Fibroblast of pulmonary artery (primary cell): ENCODE data around the gene WLS.

Experiments used
- DNase-seq: peaks from one replicate; pipeline ENCODE4 v3.0.0-alpha.2; 2010; ENCODE audit warnings: low read depth
- H3K4me3 ChIP-seq: replicated peaks from 2 replicates; pipeline ENCODE4 v1.5.1; 2011; ENCODE audit warnings: low read depth, mild to moderate bottlenecking, control low read depth, low read length, moderate library complexity
- TF ChIP-seq, protein P1 (sequence below): IDR thresholded peaks from 2 replicates; pipeline ENCODE4 v1.5.1; 2011; ENCODE audit warnings: mild to moderate bottlenecking, control low read depth, low read length, inconsistent platforms; ENCODE audit errors: missing control alignments

The WLS gene

DNA sequence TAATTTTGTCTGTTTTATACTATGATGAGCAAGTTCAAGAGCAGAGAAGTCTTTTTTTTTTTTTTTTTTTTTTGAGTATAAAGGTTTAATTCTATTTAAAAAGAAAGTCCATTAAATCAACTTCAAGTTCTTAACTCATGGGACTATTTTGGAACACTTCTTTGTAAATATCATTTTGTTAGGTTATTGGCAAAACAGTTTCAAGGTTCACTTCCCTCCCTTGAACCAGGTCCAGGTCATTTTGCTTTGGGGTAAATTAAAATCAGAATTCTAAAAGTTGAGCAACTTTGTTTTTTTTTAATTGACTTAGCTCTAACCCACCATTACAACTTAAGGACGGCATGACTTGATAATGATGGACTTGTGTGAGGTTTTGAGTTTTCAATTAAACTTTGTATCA, 72.3 kb downstream of the WLS start:
- DNase-seq: no peak
- no peak overlapping the region for H3K4me3 ChIP-seq
- TF ChIP-seq, protein P1, sequence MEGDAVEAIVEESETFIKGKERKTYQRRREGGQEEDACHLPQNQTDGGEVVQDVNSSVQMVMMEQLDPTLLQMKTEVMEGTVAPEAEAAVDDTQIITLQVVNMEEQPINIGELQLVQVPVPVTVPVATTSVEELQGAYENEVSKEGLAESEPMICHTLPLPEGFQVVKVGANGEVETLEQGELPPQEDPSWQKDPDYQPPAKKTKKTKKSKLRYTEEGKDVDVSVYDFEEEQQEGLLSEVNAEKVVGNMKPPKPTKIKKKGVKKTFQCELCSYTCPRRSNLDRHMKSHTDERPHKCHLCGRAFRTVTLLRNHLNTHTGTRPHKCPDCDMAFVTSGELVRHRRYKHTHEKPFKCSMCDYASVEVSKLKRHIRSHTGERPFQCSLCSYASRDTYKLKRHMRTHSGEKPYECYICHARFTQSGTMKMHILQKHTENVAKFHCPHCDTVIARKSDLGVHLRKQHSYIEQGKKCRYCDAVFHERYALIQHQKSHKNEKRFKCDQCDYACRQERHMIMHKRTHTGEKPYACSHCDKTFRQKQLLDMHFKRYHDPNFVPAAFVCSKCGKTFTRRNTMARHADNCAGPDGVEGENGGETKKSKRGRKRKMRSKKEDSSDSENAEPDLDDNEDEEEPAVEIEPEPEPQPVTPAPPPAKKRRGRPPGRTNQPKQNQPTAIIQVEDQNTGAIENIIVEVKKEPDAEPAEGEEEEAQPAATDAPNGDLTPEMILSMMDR: no peak

DNA sequence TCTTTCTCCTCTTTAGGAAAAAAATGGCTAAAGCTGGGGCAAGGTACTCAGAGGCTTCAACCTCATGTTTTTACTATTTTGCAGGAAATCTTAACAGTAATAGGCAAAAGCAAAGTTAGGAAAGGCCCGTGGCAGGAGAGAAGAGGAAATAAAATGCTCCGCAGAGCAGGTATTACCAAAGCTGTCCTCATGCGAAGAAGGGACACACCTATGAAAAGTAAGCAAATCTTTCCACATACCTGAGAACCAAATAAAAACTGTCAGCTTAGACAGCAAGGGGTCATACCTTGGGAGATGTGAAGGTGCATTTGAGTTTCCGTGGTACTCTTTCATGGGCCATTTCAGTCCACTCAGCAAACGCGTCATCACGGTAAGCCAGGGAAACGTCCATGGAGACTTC, 73.5 kb downstream of the WLS start:
- H3K4me3 ChIP-seq: no peak overlapping the region
- DNase-seq: no peak
- TF ChIP-seq, protein P1: no peak

DNA sequence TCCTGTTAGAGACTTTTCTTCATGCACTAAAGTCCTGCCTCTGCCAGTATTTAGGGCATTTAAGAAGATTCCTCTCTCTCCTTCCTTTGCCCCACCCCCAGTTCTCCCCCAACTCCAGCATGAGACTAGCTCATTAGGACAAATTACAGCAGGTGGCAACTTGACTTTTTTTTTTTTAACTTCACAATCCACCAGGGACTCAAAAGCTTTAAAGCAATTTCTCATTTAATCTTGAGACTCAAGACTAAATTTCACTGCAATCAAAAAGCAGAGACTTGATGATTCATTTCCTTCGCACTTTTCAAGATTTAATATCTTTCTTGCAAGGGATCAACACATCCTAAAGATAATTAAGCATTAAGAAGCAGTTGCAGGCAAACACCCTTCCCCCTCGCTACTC, 74.9 kb downstream of the WLS start:
- DNase-seq: no peak
- no peak overlapping the region for H3K4me3 ChIP-seq
- TF ChIP-seq, protein P1: no peak

DNA sequence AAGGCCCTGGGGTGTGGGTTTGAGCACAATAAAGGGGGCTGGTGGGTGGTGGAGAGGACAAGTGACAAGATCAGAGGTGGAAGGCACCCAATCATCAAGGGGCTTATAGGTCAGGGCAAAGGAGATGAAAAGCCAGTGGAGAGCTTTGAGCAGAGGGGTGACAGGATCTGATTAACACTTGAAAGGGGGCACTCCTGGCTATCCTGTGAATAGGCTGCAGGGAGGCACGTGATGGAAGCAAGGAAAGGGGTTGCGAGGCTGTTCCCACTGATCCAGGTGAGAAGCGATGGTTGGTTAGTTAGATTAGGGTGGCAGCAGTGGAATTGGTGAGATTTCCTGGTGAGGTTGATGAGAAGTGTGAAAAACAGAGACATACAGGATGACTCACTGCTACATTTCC, 80.6 kb downstream of the WLS start:
- DNase-seq: no peak
- TF ChIP-seq, protein P1: no peak

DNA sequence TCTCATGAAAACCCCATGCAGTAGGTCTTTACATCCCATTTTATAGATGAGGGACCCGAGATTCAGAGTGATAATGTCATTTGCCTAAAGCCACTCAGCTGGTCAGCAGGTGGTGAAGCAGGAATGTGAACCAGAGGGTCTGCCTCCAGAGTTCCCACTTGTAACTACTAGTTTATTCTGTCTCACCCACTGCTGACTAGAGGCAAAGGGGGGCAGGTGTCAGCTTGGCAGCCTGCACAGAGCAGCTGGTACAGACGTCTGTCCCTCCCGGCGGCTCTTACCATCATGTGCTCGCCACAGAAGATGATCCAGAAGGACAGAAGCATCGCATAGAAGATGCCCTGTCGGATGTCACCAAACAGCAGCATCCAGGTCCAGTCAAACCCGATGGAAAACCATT, 82.4 kb downstream of the WLS start:
- no peak for DNase-seq
- H3K4me3 ChIP-seq: no peak overlapping the region
- TF ChIP-seq, protein P1: no peak

More for the DNA sequence above, 80.6 kb downstream of the WLS start:
- no peak overlapping the region for H3K4me3 ChIP-seq

DNA sequence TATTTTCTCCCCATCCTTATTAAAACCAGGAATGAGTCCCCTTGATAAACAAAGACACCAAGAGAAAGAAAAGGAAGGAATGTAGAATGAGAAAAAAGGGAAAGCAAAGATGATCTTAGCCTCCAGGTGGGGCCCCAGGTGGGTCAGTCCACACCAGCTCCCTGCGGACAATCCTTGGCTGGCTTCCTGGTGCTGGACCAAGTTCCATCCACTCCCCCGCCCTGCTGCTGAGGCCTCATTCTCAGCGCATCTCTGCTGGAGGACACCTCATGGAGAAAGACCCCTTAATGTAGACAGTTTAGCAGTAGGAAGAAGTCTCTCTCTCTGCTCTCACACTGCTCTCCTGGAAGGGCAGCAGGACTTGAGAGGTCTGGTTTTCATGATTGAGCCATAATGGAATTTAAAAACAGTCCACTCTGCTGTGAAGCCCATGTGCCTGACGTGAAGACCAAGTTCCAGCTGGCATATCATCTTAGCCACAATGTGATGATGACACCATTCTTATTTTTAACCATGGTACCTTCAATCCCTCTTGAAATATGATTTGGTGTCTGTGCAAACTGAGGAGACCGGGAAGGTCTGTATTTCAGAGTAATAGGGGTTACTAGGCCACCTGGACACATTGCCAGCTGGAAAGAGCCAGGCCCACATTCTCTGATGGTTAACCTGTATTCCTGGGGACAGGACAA, 83.1 kb downstream of the WLS start:
- H3K4me3 ChIP-seq: no peak overlapping the region
- TF ChIP-seq, protein P1: no peak
- DNase-seq: no peak

DNA sequence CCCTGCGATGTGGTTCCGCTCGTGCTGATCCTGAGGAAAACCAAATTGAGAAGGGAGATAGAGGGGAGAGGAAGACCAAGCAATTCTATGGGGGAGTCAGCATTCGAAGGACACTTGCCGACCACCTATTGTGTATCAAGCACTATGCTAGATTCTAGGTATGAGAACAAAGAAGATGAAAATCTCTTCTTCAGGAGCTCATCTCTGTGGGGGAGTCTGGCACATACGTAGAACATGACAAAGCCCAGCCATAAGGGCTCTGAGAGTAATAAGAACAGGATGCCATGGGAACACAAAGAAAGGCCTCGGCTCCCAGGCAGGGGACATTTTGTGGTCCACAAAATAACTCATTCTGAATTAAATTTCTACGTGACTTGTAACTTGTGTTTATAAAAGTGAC, 83.7 kb downstream of the WLS start:
- TF ChIP-seq, protein P1: no peak
- no peak overlapping the region for H3K4me3 ChIP-seq
- no peak for DNase-seq
